GM12878 (cell line): ENCODE measurements around the gene KAZN.

Experiments used
- ATF7 ChIP-seq: fragments of 450-650 bp; IDR thresholded peaks from 2 replicates; pipeline ENCODE4 v1.6.1; 2016; ENCODE audit warnings: low read depth, mild to moderate bottlenecking
- POLR2A ChIP-seq: IDR thresholded peaks from 2 replicates; pipeline ENCODE4 v1.6.1; 2011; ENCODE audit warnings: low read depth, mild to moderate bottlenecking, low read length
- SMAD1 ChIP-seq: fragments of 450-650 bp; IDR thresholded peaks from 2 replicates; pipeline ENCODE4 v1.6.1; 2018; ENCODE audit warnings: mild to moderate bottlenecking, low read depth; ENCODE audit not compliant: partially characterized antibody

DNA sequence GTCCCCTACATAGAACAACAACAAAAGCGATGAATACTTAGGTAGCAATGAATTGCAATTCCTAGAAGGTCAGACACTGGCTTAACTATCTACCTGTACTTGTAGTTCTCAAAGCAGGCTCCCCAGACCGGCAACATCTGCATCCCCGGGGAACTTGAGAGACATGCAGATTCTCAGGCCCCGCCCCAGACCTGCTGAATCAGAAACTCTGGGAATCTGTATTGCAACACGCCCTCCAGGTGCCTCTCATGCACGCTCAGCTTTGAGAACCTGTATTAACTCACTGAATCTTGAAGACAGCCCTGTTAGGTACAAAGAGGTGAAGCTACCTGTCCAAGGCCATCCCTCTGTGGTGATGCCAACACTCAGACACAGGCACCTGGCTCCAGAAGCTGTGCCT is 128.1 kb downstream of the KAZN start:
- TF ChIP-seq ATF7, result no peak
- no peak for TF ChIP-seq SMAD1
- TF ChIP-seq POLR2A, result no peak
